ENCODE data around the gene KIF1C.

KIF1C gene

GRCh38 chr17:4986951-4987766 lies 10.6 kb upstream of the KIF1C start, which contains the start of gene CAMTA2 (continued):
- TF ChIP-seq REST (tag by site-specific recombination; IDR thresholded peaks at IDR 0.05) (peak; percentile 50; the same call in 1 of the 2 replicates), ZNF510 (tag by site-specific recombination; IDR thresholded peaks at IDR 0.05; ENCODE audit: insufficient replicate concordance) (no peak), SALL2 (tag by site-specific recombination; IDR thresholded peaks at IDR 0.05; ENCODE audit: borderline replicate concordance) (no peak), ZNF404 (tag by site-specific recombination; IDR thresholded peaks at IDR 0.05) (no peak), ZBTB11 (tag by site-specific recombination; conservative IDR thresholded peaks at IDR 0.05; ENCODE audit: low read depth) (peak; percentile 87), ZNF18 (tag by site-specific recombination; IDR thresholded peaks at IDR 0.05) (no peak), ZNF311 (tag by site-specific recombination; IDR thresholded peaks at IDR 0.05; ENCODE audit: borderline replicate concordance) (no peak), KLF1 (tag by site-specific recombination; IDR thresholded peaks at IDR 0.05) (peak; percentile 68), ZBTB49 (tag by site-specific recombination; IDR thresholded peaks at IDR 0.05; ENCODE audit: low read depth) (no peak), ZNF266 (tag by site-specific recombination; IDR thresholded peaks at IDR 0.05; ENCODE audit: low read depth) (0 out of 2 replicates have a peak, but pooled peaks have one; percentile 9), ZNF398 (tag by site-specific recombination; IDR thresholded peaks at IDR 0.05) (peak; percentile 90), AEBP2 (tag by site-specific recombination; IDR thresholded peaks at IDR 0.05; ENCODE audit: borderline replicate concordance) (no peak), ZNF555 (tag by site-specific recombination; conservative IDR thresholded peaks at IDR 0.05) (no peak), ZNF488 (tag by site-specific recombination; IDR thresholded peaks at IDR 0.05) (peak; percentile 17; the same call in 1 of the 2 replicates), PRDM1 (tag by site-specific recombination; IDR thresholded peaks at IDR 0.05) (no peak), ZNF324 (tag by site-specific recombination; IDR thresholded peaks at IDR 0.05) (peak; percentile 61; the same call in 1 of the 2 replicates), ZNF214 (tag by site-specific recombination; IDR thresholded peaks at IDR 0.05; ENCODE audit: borderline replicate concordance) (no peak), ZBTB44 (tag by site-specific recombination; IDR thresholded peaks at IDR 0.05) (peak; percentile 43; the same call in 1 of the 2 replicates), ZNF830 (tag by site-specific recombination; IDR thresholded peaks at IDR 0.05; ENCODE audit: low read depth) (no peak)
